Measurements from ENCODE around the gene PSMA3. TPM values are rescaled to one million over a fixed set of nuclear protein-coding genes. Genes with fewer than 3 reads are reported as not detected.
"Not testable (repeated sequence)": the region's sequence is repeated elsewhere in the genome, so short reads cannot be mapped to it uniquely, and the experiment has no call there.

Gene PSMA3
- total and polyA plus RNA-seq, 4 donors, result 54.6 to 192 (median 113) TPM

DNA sequence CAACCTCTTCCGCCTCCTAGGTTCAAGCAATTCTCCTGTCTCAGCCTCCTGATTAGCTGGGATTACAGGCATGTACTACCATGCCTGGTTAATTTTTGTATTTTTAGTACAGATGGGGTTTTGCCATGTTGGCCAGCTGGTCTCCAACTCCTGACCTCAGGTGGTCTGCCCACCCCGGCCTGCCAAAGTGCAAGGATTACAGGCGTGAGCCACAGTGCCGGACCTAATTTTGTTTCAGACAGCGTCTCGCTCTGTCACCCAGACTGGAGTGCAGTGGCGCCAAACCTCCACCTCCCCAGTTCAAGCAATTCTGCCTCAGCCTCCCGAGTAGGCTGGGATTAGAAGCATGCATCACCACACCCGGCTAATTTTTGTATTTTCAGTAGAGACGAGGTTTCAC is 17.4 kb downstream of the PSMA3 start:
- not testable (repeated sequence) for H3K9ac ChIP-seq (ENCODE audit: low read depth in 1 of 2, low read length in 2 of 2); H3K4me1 ChIP-seq (ENCODE audit: control insufficient read depth in 4 of 4, insufficient read depth in 4 of 4, low read length in 3 of 4); H3K27ac ChIP-seq (ENCODE audit: low read depth in 1 of 2, low read length in 2 of 2); DNase-seq (ENCODE audit: low spot score); H3K27me3 ChIP-seq (ENCODE audit: control insufficient read depth in 4 of 4, insufficient read depth in 4 of 4, low read length in 3 of 4); H3K9me3 ChIP-seq (ENCODE audit: control insufficient read depth in 4 of 4, low read length in 3 of 4); H3K4me3 ChIP-seq (ENCODE audit: low read depth in 1 of 3, low read length in 3 of 3)
- WGBS, result 98% methylated on average over 10 of the region's 10 CpGs
- H3K36me3 ChIP-seq (ENCODE audit: control insufficient read depth in 4 of 4, insufficient read depth in 3 of 4, low read depth in 1 of 4, low read length in 3 of 4), result peaks cover 11 to 76% (median 65%) of the 10 kb centered on the region in 4 donors

DNA sequence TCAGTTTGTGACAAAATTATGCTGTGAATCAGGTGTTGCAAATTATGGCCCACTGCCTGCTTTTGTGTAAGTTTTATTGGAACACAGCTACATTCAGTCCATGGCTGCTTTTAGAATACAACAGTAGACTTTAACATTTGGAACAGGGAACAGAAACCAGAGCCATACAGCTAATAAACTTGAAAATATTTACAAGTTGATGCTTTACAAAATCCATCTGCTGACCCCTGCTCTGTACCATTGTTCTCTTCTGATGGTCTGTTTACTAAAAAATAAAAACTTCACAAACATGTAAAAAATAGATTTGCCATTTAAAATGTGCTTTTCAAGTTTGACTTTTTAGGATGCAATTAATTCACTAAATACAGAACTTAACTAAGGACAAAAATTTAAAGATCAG is 20.8 kb downstream of the PSMA3 start:
- no peak for DNase-seq (ENCODE audit: low spot score)
- Histone ChIP-seq H3K27ac (ENCODE audit: low read depth in 1 of 2, low read length in 2 of 2) (no peak overlapping the region), H3K4me3 (ENCODE audit: low read depth in 1 of 3, low read length in 3 of 3) (no peak overlapping the region), H3K36me3 (ENCODE audit: control insufficient read depth in 4 of 4, insufficient read depth in 3 of 4, low read depth in 1 of 4, low read length in 3 of 4) (peaks cover 13 to 74% (median 53%) of the 10 kb centered on the region in 4 donors), H3K9me3 (ENCODE audit: control insufficient read depth in 4 of 4, low read length in 3 of 4) (no peaks in the 10 kb centered on the region), H3K4me1 (ENCODE audit: control insufficient read depth in 4 of 4, insufficient read depth in 4 of 4, low read length in 3 of 4) (peaks cover 0 to 14% (median 5%) of the 10 kb centered on the region in 4 donors), H3K27me3 (ENCODE audit: control insufficient read depth in 4 of 4, insufficient read depth in 4 of 4, low read length in 3 of 4) (no peaks in the 10 kb centered on the region), H3K9ac (ENCODE audit: low read depth in 1 of 2, low read length in 2 of 2) (no peak overlapping the region)
- TF ChIP-seq FOXA2 (IDR thresholded peaks at IDR 0.05) (no peak), SP1 (IDR thresholded peaks at IDR 0.05) (no peak)

DNA sequence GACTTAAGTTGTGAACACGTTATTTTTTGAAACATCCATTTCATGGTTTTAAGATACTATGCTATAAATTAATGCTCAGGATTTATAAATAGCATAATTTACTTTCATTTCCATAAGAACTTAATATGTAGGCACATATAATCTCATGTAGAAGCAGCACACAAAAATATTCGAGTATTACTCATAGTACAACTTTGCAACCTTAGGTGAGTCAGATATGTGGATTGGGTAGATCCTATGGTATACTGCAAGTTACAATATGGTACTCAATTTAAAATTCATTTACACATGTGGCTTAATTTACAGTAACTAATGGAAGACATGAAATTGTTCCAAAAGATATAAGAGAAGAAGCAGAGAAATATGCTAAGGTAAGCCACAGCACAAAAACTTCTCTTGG is 26.0 kb downstream of the PSMA3 start:
- no peak for DNase-seq (ENCODE audit: low spot score)
- Histone ChIP-seq H3K27me3 (ENCODE audit: control insufficient read depth in 4 of 4, insufficient read depth in 4 of 4, low read length in 3 of 4) (no peaks in the 10 kb centered on the region), H3K9me3 (ENCODE audit: control insufficient read depth in 4 of 4, low read length in 3 of 4) (no peaks in the 10 kb centered on the region), H3K9ac (ENCODE audit: low read depth in 1 of 2, low read length in 2 of 2) (no peak overlapping the region), H3K4me3 (ENCODE audit: low read depth in 1 of 3, low read length in 3 of 3) (no peak overlapping the region), H3K27ac (ENCODE audit: low read depth in 1 of 2, low read length in 2 of 2) (no peak overlapping the region), H3K4me1 (ENCODE audit: control insufficient read depth in 4 of 4, insufficient read depth in 4 of 4, low read length in 3 of 4) (peaks cover 10 to 47% (median 20%) of the 10 kb centered on the region in 4 donors), H3K36me3 (ENCODE audit: control insufficient read depth in 4 of 4, insufficient read depth in 3 of 4, low read depth in 1 of 4, low read length in 3 of 4) (peaks cover 7 to 51% (median 28%) of the 10 kb centered on the region in 4 donors)
- WGBS, result 54% methylated on average over 2 of the region's 2 CpGs
- no peak for TF ChIP-seq EGR1 (IDR thresholded peaks at IDR 0.05; ENCODE audit: low read depth in 2 of 2)
- TF ChIP-seq HNF4A (conservative IDR thresholded peaks at IDR 0.05), result no peak
- no peak for TF ChIP-seq CTCF (IDR thresholded peaks at IDR 0.05; ENCODE audit: low read depth, low read length, missing input control)
- TF ChIP-seq JUND (IDR thresholded peaks at IDR 0.05), result no peak
- no peak for TF ChIP-seq GABPA (IDR thresholded peaks at IDR 0.05 in 1 of 2, conservative IDR thresholded peaks at IDR 0.05 in 1 of 2)

- Histone ChIP-seq H3K27me3 (ENCODE audit: control insufficient read depth in 4 of 4, insufficient read depth in 4 of 4, low read length in 3 of 4) (no peaks in the 10 kb centered on the region), H3K27ac (ENCODE audit: low read depth in 1 of 2, low read length in 2 of 2) (peak overlapping the region; percentile 68 to 87), H3K9ac (ENCODE audit: low read depth in 1 of 2, low read length in 2 of 2) (peak overlapping the region in 1 of 2 donors; percentile 59), H3K9me3 (ENCODE audit: control insufficient read depth in 4 of 4, low read length in 3 of 4) (no peaks in the 10 kb centered on the region), H3K4me1 (ENCODE audit: control insufficient read depth in 4 of 4, insufficient read depth in 4 of 4, low read length in 3 of 4) (peaks cover 10 to 54% (median 27%) of the 10 kb centered on the region in 4 donors), H3K4me3 (ENCODE audit: low read depth in 1 of 3, low read length in 3 of 3) (no peak overlapping the region), H3K36me3 (ENCODE audit: control insufficient read depth in 4 of 4, insufficient read depth in 3 of 4, low read depth in 1 of 4, low read length in 3 of 4) (peaks cover 9 to 38% (median 18%) of the 10 kb centered on the region in 4 donors)
- no peak for DNase-seq (ENCODE audit: low spot score)
- WGBS, result 30% methylated on average over 4 of the region's 4 CpGs
- TF ChIP-seq CTCF (IDR thresholded peaks at IDR 0.05; ENCODE audit: low read depth, low read length, missing input control), result peak; percentile 54
- peak; percentile 94 for TF ChIP-seq FOXA1 (IDR thresholded peaks at IDR 0.05)
- peak; percentile 89 for TF ChIP-seq REST (IDR thresholded peaks at IDR 0.05)
- TF ChIP-seq HNF4G (IDR thresholded peaks at IDR 0.05), result peak; percentile 95
- TF ChIP-seq, protein P1, sequence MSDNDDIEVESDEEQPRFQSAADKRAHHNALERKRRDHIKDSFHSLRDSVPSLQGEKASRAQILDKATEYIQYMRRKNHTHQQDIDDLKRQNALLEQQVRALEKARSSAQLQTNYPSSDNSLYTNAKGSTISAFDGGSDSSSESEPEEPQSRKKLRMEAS (IDR thresholded peaks at IDR 0.05), result peak; percentile 67
- TF ChIP-seq ATF3 (IDR thresholded peaks at IDR 0.05), result peak; percentile 54
- peak; percentile 83 to 89 for TF ChIP-seq JUND (IDR thresholded peaks at IDR 0.05)
- TF ChIP-seq NR2F2 (IDR thresholded peaks at IDR 0.05), result no peak
- TF ChIP-seq TAF1 (conservative IDR thresholded peaks at IDR 0.05), result no peak
- peak; percentile 99 for TF ChIP-seq SP1 (IDR thresholded peaks at IDR 0.05)
Observed at GRCh38 chr14:58272588-58273372, 28.1 kb downstream of the PSMA3 start.
